SU-DHL-6 (cell line): ENCODE measurements around the gene SLC48A1.

Source experiments
- CTCF ChIP-seq: fragments of 200-600 bp; sonication (generic); IDR thresholded peaks from one replicate; pipeline ENCODE4 v1.5.1; 2017; ENCODE audit warnings: antibody characterized with exemption, mild to moderate bottlenecking, low read length, moderate library complexity; ENCODE audit not compliant: insufficient read depth, poor library complexity, severe bottlenecking
- EZH2phosphoT487 ChIP-seq: fragments of 200-600 bp; sonication (generic), shearing (Covaris generic); conservative IDR thresholded peaks from 2 replicates; pipeline ENCODE4 v1.6.1; 2018; ENCODE audit warnings: mild to moderate bottlenecking, antibody characterized with exemption, low read length, moderate library complexity, mixed read lengths

DNA sequence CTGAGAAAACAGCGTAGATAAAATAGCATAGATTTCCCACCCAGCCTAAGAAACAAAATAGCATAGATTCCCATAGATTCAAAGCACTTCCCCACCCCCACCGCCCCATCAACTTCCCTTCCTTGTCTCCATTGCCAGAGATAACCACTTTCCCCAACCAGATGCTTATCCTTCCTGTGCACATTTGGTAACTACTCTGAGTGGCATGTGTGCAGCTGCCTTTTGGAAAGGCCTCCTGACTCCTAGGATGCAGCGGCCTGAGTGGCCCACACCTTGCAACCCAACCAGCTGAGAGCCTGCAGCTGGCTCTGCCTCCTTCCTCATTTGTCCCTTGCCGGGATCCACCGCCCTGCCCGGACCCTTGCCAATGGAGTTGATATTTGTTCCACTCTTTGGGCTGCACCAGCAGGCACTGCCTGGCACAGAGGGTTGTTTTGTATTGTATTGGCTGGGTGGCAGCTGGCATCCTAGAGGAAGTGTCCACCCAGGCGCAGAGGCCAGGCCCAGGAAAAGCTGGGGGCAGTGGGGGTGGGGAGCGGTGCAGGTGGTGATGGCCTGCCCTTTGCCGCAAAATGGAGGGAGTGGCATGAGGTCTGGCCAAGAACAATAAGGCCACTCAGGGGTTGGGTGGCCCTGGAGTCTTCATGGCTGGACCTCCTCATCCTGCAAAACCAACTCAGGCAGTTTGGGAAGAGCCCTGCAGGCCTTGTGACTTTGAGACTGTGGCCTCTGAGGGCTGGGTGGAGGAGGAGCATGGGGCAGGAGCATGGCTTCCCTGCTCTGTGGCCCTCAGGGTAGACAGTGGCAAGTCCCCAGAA is 4.9 kb downstream of the SLC48A1 start:
- no peak for TF ChIP-seq CTCF
- TF ChIP-seq EZH2phosphoT487: no peak
